ENCODE results near the gene MN1. TPM values are rescaled to one million over a fixed set of nuclear protein-coding genes. Genes with fewer than 3 reads are reported as not detected.

The MN1 gene
- total RNA-seq, 3 donors from 2014 or later, result 0.49 to 7.6 (median 1.8) TPM

GRCh38 chr22:27752771-27753170 is 48.8 kb downstream of the MN1 start:
- H3K9me3 ChIP-seq, result no peaks in the 10 kb centered on the region
- TF ChIP-seq CTCF (IDR thresholded peaks at IDR 0.05), result no peak
- no peaks in the 10 kb centered on the region for H3K36me3 ChIP-seq (ENCODE audit: low read depth)
- DNase-seq, result peak in 1 of 3 donors; percentile 37
- no peak overlapping the region for H3K4me3 ChIP-seq
- peak; percentile 25 for ATAC-seq
- intact Hi-C loops (cut with DNase I, micrococcal nuclease), result no loop called here
- H3K4me1 ChIP-seq (ENCODE audit: low read depth), result no peaks in the 10 kb centered on the region

DNA sequence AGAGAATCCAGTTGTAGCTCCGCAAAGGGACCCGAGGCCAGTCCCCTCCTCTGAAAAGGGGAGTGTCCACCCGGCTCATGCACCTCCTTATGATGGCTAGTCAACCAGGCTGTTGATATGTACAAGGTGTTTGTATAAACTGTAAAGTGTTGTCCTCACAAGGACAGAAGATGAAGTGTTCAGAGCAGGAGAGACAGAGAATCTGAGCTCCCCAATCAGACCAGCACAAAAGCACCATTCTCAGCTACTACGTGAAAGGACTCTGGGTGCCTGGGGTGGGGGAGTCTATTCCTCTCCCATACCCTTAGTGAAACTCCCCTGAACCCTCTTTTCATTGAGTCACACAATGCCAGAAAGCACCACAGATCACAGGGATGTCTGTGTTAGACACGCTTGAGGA is 49.4 kb downstream of the MN1 start:
- ATAC-seq (no peak), DNase-seq (no peak)
- intact Hi-C loops (cut with DNase I, micrococcal nuclease), result no loop called here
- H3K4me1 ChIP-seq (ENCODE audit: low read depth), result no peaks in the 10 kb centered on the region
- TF ChIP-seq CTCF (IDR thresholded peaks at IDR 0.05), result no peak
- H3K9me3 ChIP-seq, result no peaks in the 10 kb centered on the region
- H3K4me3 ChIP-seq, result no peak overlapping the region
- no peaks in the 10 kb centered on the region for H3K36me3 ChIP-seq (ENCODE audit: low read depth)

DNA sequence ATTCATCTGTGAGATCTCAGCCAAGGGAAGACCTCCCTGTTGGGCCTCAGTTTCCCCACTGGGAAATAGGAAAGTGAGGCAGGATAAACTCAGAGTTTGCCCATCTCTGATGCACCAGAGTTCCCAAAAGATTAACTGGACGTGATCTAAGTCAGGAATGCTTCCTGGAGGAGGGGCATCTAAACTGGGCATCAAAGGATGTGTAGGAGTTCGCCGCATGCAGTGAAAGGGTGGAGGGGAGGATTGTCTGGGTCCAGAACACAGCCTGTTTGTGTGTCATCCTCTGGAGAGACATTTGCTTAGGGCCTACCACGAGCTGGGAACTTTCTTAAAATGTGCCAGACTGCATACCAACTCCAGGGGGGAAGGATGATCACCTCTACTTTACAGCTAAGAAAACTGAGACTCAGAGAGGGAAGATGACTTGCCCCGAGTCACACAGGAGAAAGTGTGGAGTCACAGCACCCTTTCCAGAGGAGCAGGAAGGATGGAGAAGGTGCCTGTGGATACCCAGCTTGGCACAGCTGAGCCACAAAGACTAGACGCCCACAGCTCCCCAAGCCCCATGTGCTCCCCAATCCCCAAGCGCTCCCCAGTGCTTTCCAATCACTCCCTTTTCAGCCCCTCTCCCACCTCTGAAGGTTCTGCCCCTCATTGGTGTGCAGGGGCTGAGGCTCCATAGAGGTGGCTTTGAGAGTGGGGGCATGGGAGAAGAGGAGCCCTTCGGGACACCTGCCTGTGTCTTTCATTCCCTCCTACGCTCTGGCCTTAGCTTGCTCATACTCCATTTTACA is 50.1 kb downstream of the MN1 start:
- no peak for DNase-seq
- H3K36me3 ChIP-seq (ENCODE audit: low read depth), result no peaks in the 10 kb centered on the region
- no peak for ATAC-seq
- no peak for TF ChIP-seq CTCF (IDR thresholded peaks at IDR 0.05)
- H3K4me1 ChIP-seq (ENCODE audit: low read depth), result no peaks in the 10 kb centered on the region
- no peak overlapping the region for H3K4me3 ChIP-seq
- intact Hi-C loops (cut with DNase I, micrococcal nuclease), result no loop called here
- H3K9me3 ChIP-seq, result no peaks in the 10 kb centered on the region

- H3K9me3 ChIP-seq, result no peaks in the 10 kb centered on the region
- no peaks in the 10 kb centered on the region for H3K36me3 ChIP-seq (ENCODE audit: low read depth)
- no peaks in the 10 kb centered on the region for H3K4me1 ChIP-seq (ENCODE audit: low read depth)
- ATAC-seq (no peak), DNase-seq (no peak)
- no peak for TF ChIP-seq CTCF (IDR thresholded peaks at IDR 0.05)
- intact Hi-C loops (cut with DNase I, micrococcal nuclease), result no loop called here
- no peak overlapping the region for H3K4me3 ChIP-seq
These were observed 50.8 kb downstream of the MN1 start for GRCh38 chr22:27750584-27751265.

- no peaks in the 10 kb centered on the region for H3K9me3 ChIP-seq
- ATAC-seq (peak; percentile 7), DNase-seq (no peak)
- TF ChIP-seq CTCF (IDR thresholded peaks at IDR 0.05), result no peak
- H3K4me3 ChIP-seq, result no peak overlapping the region
- H3K4me1 ChIP-seq (ENCODE audit: low read depth), result no peaks in the 10 kb centered on the region
- intact Hi-C loops (cut with DNase I, micrococcal nuclease), result no loop called here
- no peaks in the 10 kb centered on the region for H3K36me3 ChIP-seq (ENCODE audit: low read depth)
These were observed 51.8 kb downstream of the MN1 start for GRCh38 chr22:27749597-27750225.

Measured in mucosa of descending colon (tissue), 3 donors.